ENCODE data around the gene ADM5. TPM values are rescaled to one million over a fixed set of nuclear protein-coding genes. Genes with fewer than 3 reads are reported as not detected.

ADM5 gene
- total RNA-seq, result 0.73 and 1.2 TPM in 2 replicates

DNA sequence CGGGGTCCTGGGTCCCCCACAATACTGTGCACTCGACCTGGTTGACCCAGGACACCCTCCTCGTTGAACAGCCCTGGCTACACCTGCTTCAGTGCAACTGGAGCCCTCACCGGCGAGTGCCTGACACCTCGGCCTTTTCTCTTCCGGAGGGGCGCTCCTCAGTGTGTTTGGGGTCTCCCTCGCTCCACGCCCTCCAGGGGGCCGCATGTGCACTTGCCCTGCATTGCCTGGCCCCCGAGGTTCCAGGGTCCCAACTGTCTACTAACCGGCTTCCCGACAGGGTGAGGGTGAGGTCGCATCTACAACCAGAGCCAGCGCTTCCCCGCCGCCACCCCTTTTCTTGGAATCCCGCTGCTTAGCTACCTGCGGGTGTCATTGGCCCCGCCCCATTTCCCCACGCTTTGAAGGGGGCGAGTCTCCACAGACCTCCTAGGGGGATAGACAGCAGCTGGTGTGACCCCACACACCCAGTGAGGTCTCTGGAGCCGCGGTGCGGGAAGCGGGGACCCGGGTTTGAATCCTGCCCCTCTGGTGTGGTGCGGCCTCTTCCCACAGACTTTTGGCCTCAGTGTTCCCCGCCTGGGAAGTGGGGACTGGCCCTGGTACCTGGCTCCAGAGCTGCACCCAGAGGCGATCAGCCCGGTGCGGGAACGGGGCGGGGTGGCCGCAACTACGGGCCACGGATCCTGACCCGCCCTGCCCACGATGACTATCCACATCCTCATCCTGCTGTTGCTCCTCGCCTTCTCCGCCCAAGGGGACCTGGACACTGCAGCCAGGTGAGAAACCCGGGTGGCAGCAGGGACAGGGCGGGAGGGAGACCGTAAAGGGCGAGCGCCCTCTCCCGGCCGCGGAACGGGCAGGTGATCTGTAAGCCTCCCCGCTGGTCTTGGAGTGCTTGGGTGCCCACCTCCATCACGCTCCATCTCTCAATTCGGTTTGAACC is at the start of gene ADM5:
Gene ADM5 (plus strand): TSS at position 462 of the 946 bp plus-strand sequence. CDS start 244 bp downstream, at position 706.

DNA sequence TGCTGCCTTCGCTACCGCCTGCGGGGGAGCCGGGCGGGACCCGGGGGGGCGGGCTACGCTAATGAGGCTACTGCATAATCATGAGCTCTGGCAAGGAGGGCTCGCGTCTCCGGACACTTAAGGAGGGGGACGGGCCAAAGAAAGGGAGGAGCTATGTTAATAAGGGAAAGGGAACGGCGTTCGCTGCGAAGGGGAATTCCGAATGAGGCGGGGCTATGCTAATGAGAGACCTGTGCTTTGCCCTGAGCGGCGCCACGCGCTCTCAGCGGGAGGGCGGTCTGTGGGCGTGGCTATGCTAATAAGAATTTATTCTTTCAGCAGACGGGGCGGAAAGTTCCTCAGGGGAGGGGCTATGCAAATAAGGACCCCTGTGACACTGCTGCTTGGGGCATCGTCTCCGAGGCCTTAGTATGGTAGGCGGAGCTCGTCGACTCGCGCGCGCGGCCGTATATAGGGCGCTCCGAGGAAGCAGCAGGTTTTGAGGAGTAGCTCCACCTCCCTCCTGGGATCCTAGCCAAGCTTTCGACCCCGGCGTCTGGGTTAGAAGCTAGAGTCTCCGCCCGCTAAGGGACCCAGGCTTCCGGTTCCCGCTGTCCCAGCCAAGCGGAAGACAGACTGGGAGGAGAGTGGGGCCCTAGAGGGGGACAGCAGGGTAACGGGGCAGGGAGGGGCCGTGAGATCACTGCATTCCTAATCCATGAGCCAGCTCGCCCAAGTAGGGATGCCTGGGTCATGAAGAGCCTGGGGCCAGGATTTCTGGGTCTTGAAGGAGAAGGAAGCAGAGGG is 49.1 kb upstream of the ADM5 start, which contains the start of gene RRAS:
Gene RRAS (minus strand): TSS at position 31 of the 786 bp plus-strand sequence. CDS start 45 bp downstream, outside the sequence.

GRCh38 chr19:49641688-49642491 is 47.5 kb upstream of the ADM5 start, which contains the start of gene SCAF1:
TSS of gene SCAF1 (plus strand) at chr19:49642209. CDS start at chr19:49645027, 2,818 bp downstream.

GRCh38 chr19:49665351-49666119 is 23.9 kb upstream of the ADM5 start, which contains the start of the genes BCL2L12 and IRF3:
TSS of gene BCL2L12 (plus strand) at chr19:49665933. CDS start at chr19:49666693, 760 bp downstream.
TSS of gene IRF3 (minus strand) at chr19:49665857. CDS start at chr19:49664838, 1,019 bp downstream.

DNA sequence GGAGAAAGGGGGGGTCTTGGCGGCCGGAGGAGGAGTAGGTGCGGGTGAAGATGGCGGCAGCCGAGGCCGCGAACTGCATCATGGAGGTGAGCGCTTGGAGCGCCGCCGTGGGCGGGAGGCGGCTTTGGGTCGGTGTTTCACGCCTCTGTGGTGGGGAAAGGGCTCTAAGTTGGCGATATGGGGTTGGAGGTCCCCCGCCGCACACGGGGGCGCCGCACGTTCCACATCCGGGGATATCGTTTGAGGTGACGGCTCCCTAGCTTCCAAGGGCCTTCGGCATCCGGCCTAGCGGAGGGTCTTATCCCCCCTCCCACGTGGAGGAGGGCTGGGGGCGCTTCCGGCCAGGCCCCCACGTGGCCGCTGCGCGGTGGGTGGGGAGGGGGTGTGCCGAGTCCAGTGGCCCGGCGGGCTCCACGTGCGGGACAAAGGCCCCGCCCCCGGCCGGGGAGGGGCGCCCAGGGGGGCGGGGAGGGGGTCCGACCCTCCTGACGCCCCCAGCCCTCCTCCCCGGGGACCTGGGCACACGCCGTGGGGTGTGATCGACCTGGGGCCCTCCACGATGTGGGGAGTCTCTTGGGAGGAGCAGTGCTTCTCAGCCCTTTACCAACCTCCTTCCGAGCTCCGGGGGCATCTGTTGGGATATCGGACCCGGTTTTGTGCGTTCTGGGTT is 12.0 kb upstream of the ADM5 start, which contains the start of gene PRMT1:
Gene PRMT1 (plus strand): TSS at position 41 of the 670 bp plus-strand sequence. CDS start 10 bp downstream, at position 51.

DNA sequence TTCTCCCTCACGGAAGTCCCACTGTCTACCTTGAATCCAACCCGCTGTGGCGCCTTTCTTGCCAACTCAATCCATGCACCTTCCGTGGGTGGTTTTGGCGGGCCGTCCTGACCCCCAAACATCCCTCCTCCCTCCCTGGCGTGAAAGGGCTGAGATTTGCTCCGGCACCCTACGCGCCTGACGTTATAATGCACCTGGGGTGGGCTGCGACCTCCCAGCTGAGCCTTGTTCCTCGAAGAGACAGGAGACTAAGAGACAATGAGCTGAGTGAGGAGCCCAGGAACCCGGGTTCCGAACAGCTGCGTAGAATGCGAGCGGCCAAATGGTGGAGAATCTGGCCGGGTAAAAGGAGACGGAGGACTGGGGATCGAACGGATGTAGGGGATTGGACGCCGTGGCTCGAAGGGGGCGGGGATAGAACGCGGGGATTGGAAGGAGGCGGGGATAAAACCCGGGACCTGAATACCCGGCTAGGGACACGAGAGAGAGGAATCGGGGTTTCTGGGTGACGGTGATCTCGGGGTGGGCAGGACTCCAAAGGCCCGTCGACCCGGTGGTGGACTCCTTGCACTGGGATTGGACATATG is 1.4 kb downstream of the ADM5 start, which contains the start of gene CPT1C:
Gene CPT1C (plus strand): TSS at position 461 of the 587 bp plus-strand sequence. CDS start 1,137 bp downstream, outside the sequence.

Small RNA genes lying within 50 kb of the gene (small RNA-seq; reads per million reads assigned to genes)
- not detected for gene MIR5088

Other genes starting within 250 kb of the ADM5 start
- gene SLC17A7, start 248.1 kb upstream of the ADM5 start, total RNA-seq, result 0.20 and 0.37 TPM in 2 replicates
- gene PIH1D1, start 237.8 kb upstream of the ADM5 start, total RNA-seq, result 97.6 and 120 TPM in 2 replicates
- 27.2 and 35.2 TPM in 2 replicates for gene ALDH16A1, start 236.4 kb upstream of the ADM5 start, total RNA-seq
- 4.3 and 7.0 TPM in 2 replicates for gene FLT3LG, start 215.4 kb upstream of the ADM5 start, total RNA-seq
- gene RPL13A, start 202.0 kb upstream of the ADM5 start, total RNA-seq, result 2,138 and 3,125 TPM in 2 replicates
- gene RPS11, start 193.2 kb upstream of the ADM5 start, total RNA-seq, result 1,170 and 3,867 TPM in 2 replicates
- 19.7 and 36.4 TPM in 2 replicates for gene FCGRT, start 176.9 kb upstream of the ADM5 start, total RNA-seq
- gene RCN3, start 161.6 kb upstream of the ADM5 start, total RNA-seq, result 135 and 207 TPM in 2 replicates
- 71.4 and 98.5 TPM in 2 replicates for gene NOSIP, start 109.0 kb upstream of the ADM5 start, total RNA-seq
- 0.37 and 0.39 TPM in 2 replicates for gene PRRG2, start 108.3 kb upstream of the ADM5 start, total RNA-seq
- gene PRR12, start 98.4 kb upstream of the ADM5 start, total RNA-seq, result 2.6 and 3.5 TPM in 2 replicates
- 39.3 and 42.0 TPM in 2 replicates for gene RRAS, start 49.5 kb upstream of the ADM5 start, total RNA-seq
- 15.4 and 19.9 TPM in 2 replicates for gene SCAF1, start 47.4 kb upstream of the ADM5 start, total RNA-seq
- gene IRF3, start 23.7 kb upstream of the ADM5 start, total RNA-seq, result 47.5 and 53.3 TPM in 2 replicates
- gene BCL2L12, start 23.7 kb upstream of the ADM5 start, total RNA-seq, result 5.9 and 9.4 TPM in 2 replicates
- 341 and 403 TPM in 2 replicates for gene PRMT1, start 12.3 kb upstream of the ADM5 start, total RNA-seq
- gene CPT1C, start 1.5 kb downstream of the ADM5 start, total RNA-seq, result 16.0 and 22.0 TPM in 2 replicates
- gene TSKS, start 73.7 kb downstream of the ADM5 start, total RNA-seq, result 0.59 and 1.5 TPM in 2 replicates
- 131 and 140 TPM in 2 replicates for gene AP2A1, start 77.4 kb downstream of the ADM5 start, total RNA-seq
- 16.4 and 23.1 TPM in 2 replicates for gene FUZ, start 123.7 kb downstream of the ADM5 start, total RNA-seq
- 14.9 and 16.2 TPM in 2 replicates for gene MED25, start 128.7 kb downstream of the ADM5 start, total RNA-seq
- gene PTOV1, start 161.6 kb downstream of the ADM5 start, total RNA-seq, result 36.4 and 49.5 TPM in 2 replicates
- gene PNKP, start 178.0 kb downstream of the ADM5 start, total RNA-seq, result 33.8 and 55.5 TPM in 2 replicates
- 13.2 and 13.5 TPM in 2 replicates for gene AKT1S1, start 187.8 kb downstream of the ADM5 start, total RNA-seq
- gene TBC1D17, start 188.1 kb downstream of the ADM5 start, total RNA-seq, result 15.6 and 16.5 TPM in 2 replicates
- 0.20 and 1.1 TPM in 2 replicates for gene IL4I1, start 207.3 kb downstream of the ADM5 start, total RNA-seq
- gene ATF5, start 239.6 kb downstream of the ADM5 start, total RNA-seq, result 5.9 and 6.8 TPM in 2 replicates
- gene NUP62, start 239.9 kb downstream of the ADM5 start, total RNA-seq, result 26.8 and 45.5 TPM in 2 replicates